ENCODE results near the gene TRDN. TPM values are rescaled to one million over a fixed set of nuclear protein-coding genes. Genes with fewer than 3 reads are reported as not detected.

TRDN gene
- total RNA-seq, 1 experiment from 2014 or later = 10.4 TPM

- Histone ChIP-seq H4K91ac (ENCODE audit: insufficient read length, low read depth, low read length) (no peak overlapping the region), H3K4me2 (ENCODE audit: insufficient read depth, insufficient read length, low read length) (no peak overlapping the region), H4K8ac (replicated peaks; ENCODE audit: insufficient read length, low read depth, low read length) (no peak overlapping the region), H3K4me1 (ENCODE audit: insufficient read depth, low read length) (no peaks in the 10 kb centered on the region), H3K27ac (ENCODE audit: insufficient read length, low read depth, low read length) (no peak overlapping the region), H4K20me1 (ENCODE audit: control insufficient read depth, insufficient read depth, insufficient read length) (no peaks in the 10 kb centered on the region), H3K23me2 (ENCODE audit: insufficient read length, low read depth, low read length, poor library complexity, severe bottlenecking) (no peaks in the 10 kb centered on the region), H4K5ac (ENCODE audit: insufficient read length, low read depth, low read length) (no peak overlapping the region), H3K79me2 (ENCODE audit: insufficient read depth, low read length) (no peaks in the 10 kb centered on the region), H3K9me3 (ENCODE audit: control insufficient read depth, low read depth, low read length) (no peaks in the 10 kb centered on the region), H2BK12ac (ENCODE audit: insufficient read length, low read depth, low read length) (no peak overlapping the region), H2BK15ac (ENCODE audit: low read depth, low read length) (no peak overlapping the region), H3K56ac (ENCODE audit: insufficient read length, low read depth, low read length) (no peak overlapping the region), H3K4ac (ENCODE audit: low read depth, low read length) (no peak overlapping the region), H2AFZ (ENCODE audit: low read length) (no peak overlapping the region), H3K14ac (ENCODE audit: insufficient read depth, low read length) (no peak overlapping the region), H2AK5ac (ENCODE audit: insufficient read length, low read length) (no peak overlapping the region), H3K18ac (ENCODE audit: insufficient read length, low read depth, low read length) (no peak overlapping the region), H3T11ph (ENCODE audit: low read length) (no peak overlapping the region), H2BK120ac (ENCODE audit: low read depth, low read length, poor library complexity, severe bottlenecking) (no peak overlapping the region), H2BK5ac (ENCODE audit: insufficient read length, low read length) (no peak overlapping the region), H3K9ac (ENCODE audit: extremely low read depth, insufficient read length, low read length) (no peak overlapping the region), H3K23ac (ENCODE audit: insufficient read length, low read depth, low read length) (no peak overlapping the region), H3K27me3 (ENCODE audit: insufficient read depth, low read length) (no peaks in the 10 kb centered on the region), H2BK20ac (ENCODE audit: low read depth, low read length, poor library complexity, severe bottlenecking) (no peak overlapping the region), H3K79me1 (ENCODE audit: insufficient read depth, low read depth, low read length, poor library complexity, severe bottlenecking) (no peaks in the 10 kb centered on the region)
- Mint-ChIP-seq H3K4me1 (no peaks in the 10 kb centered on the region; a peak in 1 of 4 replicates), H3K4me3 (no peak overlapping the region), H3K9me3 (0 out of 5 replicates have a peak, but pooled peaks cover 0 to under 1% of the 10 kb centered on the region in 2 experiments), H3K36me3 (ENCODE audit: insufficient read depth in 1 of 3, low read depth in 3 of 3) (no peaks in the 10 kb centered on the region), H3K27ac (no peak overlapping the region), H3K27me3 (ENCODE audit: low read depth) (no peaks in the 10 kb centered on the region)
- no peak for TF ChIP-seq CTCF (conservative IDR thresholded peaks at IDR 0.05)
- whole genome bisulfite sequencing (ENCODE audit: extremely low coverage, insufficient read length, low lambda C conversion rate) = no CpG with 5 or more reads among the region's 1 CpG
- no peak for DNase-seq
These were observed 396.1 kb downstream of the TRDN start for GRCh38 chr6:123240626-123241025.
